ENCODE data around the gene DVL3. TPM values are rescaled to one million over a fixed set of nuclear protein-coding genes. Genes with fewer than 3 reads are reported as not detected.
"Not testable (repeated sequence)": the region's sequence is repeated elsewhere in the genome, so short reads cannot be mapped to it uniquely, and the experiment has no call there.

DVL3 gene
- total RNA-seq = 158 to 162 TPM (median 159 TPM) in 3 replicates

DNA sequence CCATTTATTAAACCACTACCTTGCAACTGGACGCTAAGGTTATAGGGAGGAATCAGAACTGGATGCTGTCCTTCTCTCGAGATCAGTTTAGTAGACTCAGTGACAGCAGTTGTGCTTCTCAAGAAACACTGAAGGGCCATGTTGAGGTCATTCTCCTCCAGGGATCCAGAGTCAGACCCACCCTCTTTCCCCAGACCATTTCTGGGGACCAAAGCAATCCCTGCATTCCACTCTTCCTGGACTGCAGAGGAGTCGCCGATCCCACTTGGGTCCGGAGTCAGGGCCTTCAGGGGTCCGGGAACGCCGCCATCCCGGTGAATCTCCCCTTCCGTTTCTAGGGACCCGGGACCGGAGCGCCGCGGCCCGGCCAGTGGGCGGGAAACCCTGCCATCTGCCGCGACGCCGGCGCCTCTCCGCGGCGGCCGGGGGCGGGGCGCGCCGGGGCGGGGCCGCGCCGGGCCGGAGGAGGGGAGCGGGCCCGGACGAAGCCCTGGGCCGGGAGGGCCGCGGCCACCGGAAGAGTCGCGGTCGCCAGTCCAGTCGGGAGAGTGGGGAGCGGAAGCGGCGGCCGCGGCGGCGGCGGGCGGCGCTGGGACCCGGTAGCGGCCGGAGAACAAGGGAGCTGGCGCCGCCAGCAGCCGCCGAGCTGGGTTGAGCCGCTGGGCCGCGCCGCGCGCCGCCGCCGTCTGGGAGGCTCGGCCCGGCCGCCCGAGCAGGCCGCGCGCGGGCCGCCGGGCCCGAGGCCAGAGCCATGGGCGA lies at the start of gene DVL3:
Gene DVL3 (plus strand): TSS at position 493 of the 759 bp plus-strand sequence. CDS start 259 bp downstream, at position 752.
- H3K36me3 Mint-ChIP-seq = peaks cover 2% of the 10 kb centered on the region

GRCh38 chr3:184110316-184110725 lies 44.9 kb upstream of the DVL3 start:
- no peak for DNase-seq (ENCODE audit: low spot score in 2 of 2, unreplicated experiment in 2 of 2)

More for the DNA sequence above, at the start of gene DVL3:
- Mint-ChIP-seq H3K4me3 (peak within 1 kb of the TSS; percentile 98), H3K9me3 (no peaks in the 10 kb centered on the region), H3K27me3 (ENCODE audit: low read depth) (no peaks in the 10 kb centered on the region), H3K27ac (peak within 1 kb of the TSS; percentile 98), H3K4me1 (peaks cover 33% of the 10 kb centered on the region)
- TF ChIP-seq, protein P1, sequence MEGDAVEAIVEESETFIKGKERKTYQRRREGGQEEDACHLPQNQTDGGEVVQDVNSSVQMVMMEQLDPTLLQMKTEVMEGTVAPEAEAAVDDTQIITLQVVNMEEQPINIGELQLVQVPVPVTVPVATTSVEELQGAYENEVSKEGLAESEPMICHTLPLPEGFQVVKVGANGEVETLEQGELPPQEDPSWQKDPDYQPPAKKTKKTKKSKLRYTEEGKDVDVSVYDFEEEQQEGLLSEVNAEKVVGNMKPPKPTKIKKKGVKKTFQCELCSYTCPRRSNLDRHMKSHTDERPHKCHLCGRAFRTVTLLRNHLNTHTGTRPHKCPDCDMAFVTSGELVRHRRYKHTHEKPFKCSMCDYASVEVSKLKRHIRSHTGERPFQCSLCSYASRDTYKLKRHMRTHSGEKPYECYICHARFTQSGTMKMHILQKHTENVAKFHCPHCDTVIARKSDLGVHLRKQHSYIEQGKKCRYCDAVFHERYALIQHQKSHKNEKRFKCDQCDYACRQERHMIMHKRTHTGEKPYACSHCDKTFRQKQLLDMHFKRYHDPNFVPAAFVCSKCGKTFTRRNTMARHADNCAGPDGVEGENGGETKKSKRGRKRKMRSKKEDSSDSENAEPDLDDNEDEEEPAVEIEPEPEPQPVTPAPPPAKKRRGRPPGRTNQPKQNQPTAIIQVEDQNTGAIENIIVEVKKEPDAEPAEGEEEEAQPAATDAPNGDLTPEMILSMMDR (IDR thresholded peaks at IDR 0.05; ENCODE audit: unreplicated experiment) = no peak
- DNase-seq (ENCODE audit: low spot score in 2 of 2, unreplicated experiment in 2 of 2) = peak in 1 of 2 experiments; percentile 68

GRCh38 chr3:184116017-184116416 lies 39.2 kb upstream of the DVL3 start:
- no peak overlapping the region for H3K4me3 Mint-ChIP-seq
- no peak overlapping the region for H3K27ac Mint-ChIP-seq
- no peak for DNase-seq (ENCODE audit: low spot score in 2 of 2, unreplicated experiment in 2 of 2)
- no peaks in the 10 kb centered on the region for H3K36me3 Mint-ChIP-seq
- TF ChIP-seq, protein P1 (IDR thresholded peaks at IDR 0.05; ENCODE audit: unreplicated experiment) = no peak
- H3K4me1 Mint-ChIP-seq = no peaks in the 10 kb centered on the region
- H3K27me3 Mint-ChIP-seq (ENCODE audit: low read depth) = peaks cover 21% of the 10 kb centered on the region
- H3K9me3 Mint-ChIP-seq = no peaks in the 10 kb centered on the region

More at GRCh38 chr3:184110316-184110725, 44.9 kb upstream of the DVL3 start:
- TF ChIP-seq, protein P1 (IDR thresholded peaks at IDR 0.05; ENCODE audit: unreplicated experiment) = no peak
- Mint-ChIP-seq H3K4me1 (no peaks in the 10 kb centered on the region), H3K27ac (no peak overlapping the region), H3K4me3 (no peak overlapping the region), H3K36me3 (no peaks in the 10 kb centered on the region), H3K27me3 (ENCODE audit: low read depth) (peaks cover 11% of the 10 kb centered on the region), H3K9me3 (no peaks in the 10 kb centered on the region)

DNA sequence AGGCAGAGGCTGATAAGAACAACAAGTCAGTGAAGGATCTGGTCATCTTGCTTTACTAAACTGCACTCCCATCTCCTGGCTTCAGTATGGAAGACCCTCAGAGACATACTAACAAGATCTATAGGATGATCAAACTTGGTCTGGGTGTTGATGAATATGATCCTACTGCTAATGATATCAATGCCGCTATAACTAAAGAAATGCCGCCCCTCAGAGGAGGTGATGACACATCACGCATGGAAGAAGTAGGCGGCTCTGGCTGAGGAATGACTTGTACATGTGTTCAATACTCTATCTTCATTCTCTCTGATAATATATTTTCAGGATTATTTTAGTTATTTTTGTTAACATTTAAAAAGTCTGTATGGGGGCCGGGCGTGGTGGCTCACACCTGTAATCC lies 37.5 kb upstream of the DVL3 start:
- no peak for DNase-seq (ENCODE audit: low spot score in 2 of 2, unreplicated experiment in 2 of 2)

DNA sequence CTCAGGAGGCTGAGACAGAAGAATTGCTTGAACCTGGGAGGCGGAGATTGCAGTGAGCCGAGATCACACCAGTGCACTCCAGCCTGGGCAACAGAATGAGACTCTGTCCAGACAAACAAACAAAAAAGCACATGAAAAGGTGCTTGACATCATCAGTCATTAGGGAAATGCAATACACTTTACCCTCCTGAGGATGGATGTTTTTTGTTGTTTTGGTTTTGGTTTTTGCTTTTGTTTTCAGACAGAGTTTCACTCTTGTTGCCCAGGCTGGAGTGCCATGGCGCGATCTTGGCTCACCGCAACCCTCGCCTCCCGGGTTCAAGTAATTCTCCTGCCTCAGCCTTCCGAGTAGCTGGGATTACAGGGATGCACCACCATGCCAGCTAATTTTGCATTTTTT lies 34.1 kb upstream of the DVL3 start:
- H3K4me3 Mint-ChIP-seq; DNase-seq (ENCODE audit: low spot score in 2 of 2, unreplicated experiment in 2 of 2); H3K36me3 Mint-ChIP-seq; H3K27ac Mint-ChIP-seq; H3K4me1 Mint-ChIP-seq; H3K9me3 Mint-ChIP-seq: not testable (repeated sequence)
- peaks cover 12% of the 10 kb centered on the region for H3K27me3 Mint-ChIP-seq (ENCODE audit: low read depth)

More for the DNA sequence above, 37.5 kb upstream of the DVL3 start:
- Mint-ChIP-seq H3K27ac (no peak overlapping the region), H3K36me3 (no peaks in the 10 kb centered on the region), H3K4me3 (no peak overlapping the region), H3K9me3 (no peaks in the 10 kb centered on the region), H3K27me3 (ENCODE audit: low read depth) (peaks cover 21% of the 10 kb centered on the region), H3K4me1 (no peaks in the 10 kb centered on the region)
- TF ChIP-seq, protein P1 (IDR thresholded peaks at IDR 0.05; ENCODE audit: unreplicated experiment) = no peak

DNA sequence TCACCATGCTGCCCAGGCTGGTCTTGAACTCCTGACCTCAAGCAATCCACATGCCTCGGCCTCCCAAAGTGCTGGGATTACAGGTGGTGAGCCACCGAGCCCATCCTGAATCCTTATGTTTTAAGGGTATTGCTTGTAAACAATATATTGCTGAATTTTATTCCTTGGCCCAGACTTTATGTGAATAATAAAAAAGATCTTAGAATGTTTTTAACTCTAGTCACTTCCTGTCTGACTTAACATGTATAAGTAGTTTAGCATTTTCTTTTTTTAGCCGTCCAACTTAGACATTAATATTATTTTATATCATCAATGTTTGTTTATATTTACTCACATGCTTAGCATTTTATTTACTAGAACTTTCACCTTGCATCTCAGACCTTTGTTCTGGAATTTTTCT lies 29.2 kb upstream of the DVL3 start:
- Mint-ChIP-seq H3K4me1 (no peaks in the 10 kb centered on the region), H3K36me3 (no peaks in the 10 kb centered on the region), H3K27me3 (ENCODE audit: low read depth) (no peaks in the 10 kb centered on the region), H3K4me3 (no peak overlapping the region), H3K9me3 (no peaks in the 10 kb centered on the region), H3K27ac (no peak overlapping the region)
- DNase-seq (ENCODE audit: low spot score in 2 of 2, unreplicated experiment in 2 of 2) = no peak
- TF ChIP-seq, protein P1 (IDR thresholded peaks at IDR 0.05; ENCODE audit: unreplicated experiment) = no peak

Data from mesothelial cell of epicardium (in vitro differentiated cells).